NB4 (cell line): Measurements from ENCODE around the gene DCTN2.

ENCODE experiments used
- DNase-seq: peaks from one replicate; pipeline ENCODE4 v3.0.0; 2010; ENCODE audit warnings: low read depth
- H3K4me3 ChIP-seq: one replicate; pipeline ENCODE4 v1.5.1; 2011; ENCODE audit warnings: mild to moderate bottlenecking, low read depth, low read length, moderate library complexity
- MAX ChIP-seq: IDR thresholded peaks from 2 replicates; pipeline ENCODE4 v1.6.1; 2011; ENCODE audit warnings: low read depth, low read length
- MYC ChIP-seq: IDR thresholded peaks from 2 replicates; pipeline ENCODE4 v1.6.1; 2011; ENCODE audit warnings: low read depth, low read length
- POLR2A ChIP-seq: IDR thresholded peaks from 2 replicates; pipeline ENCODE4 v1.6.1; 2011; ENCODE audit warnings: mild to moderate bottlenecking; ENCODE audit not compliant: insufficient read length; ENCODE audit errors: extremely low read depth
- TF ChIP-seq, protein P1 (sequence below): IDR thresholded peaks from one replicate; pipeline ENCODE4 v1.5.1; 2012; ENCODE audit warnings: low read depth, low read length

The DCTN2 gene

DNA sequence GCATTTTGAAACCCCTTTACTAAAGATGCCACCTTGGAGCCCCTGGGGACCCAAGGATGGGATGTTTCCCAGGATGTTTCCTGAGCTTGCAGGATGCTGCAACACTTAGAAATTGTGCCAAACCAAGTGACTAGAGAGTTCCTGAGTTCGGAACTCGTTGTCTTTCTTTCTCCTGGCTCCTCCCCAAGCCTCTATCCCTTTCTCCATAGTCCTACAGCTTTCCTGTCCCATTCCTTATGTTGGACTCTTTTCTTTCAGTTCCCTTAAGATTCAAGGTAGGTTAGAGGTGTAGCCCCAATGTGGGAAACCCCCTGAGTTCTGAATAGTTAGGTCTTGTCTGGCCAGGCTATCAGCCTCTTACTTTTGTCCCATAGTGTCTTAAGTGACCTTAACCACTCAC, 1.5 kb upstream of the DCTN2 start:
- no peak overlapping the region for H3K4me3 ChIP-seq
- TF ChIP-seq MYC (no peak), MAX (no peak), POLR2A (no peak)
- TF ChIP-seq, protein P1, sequence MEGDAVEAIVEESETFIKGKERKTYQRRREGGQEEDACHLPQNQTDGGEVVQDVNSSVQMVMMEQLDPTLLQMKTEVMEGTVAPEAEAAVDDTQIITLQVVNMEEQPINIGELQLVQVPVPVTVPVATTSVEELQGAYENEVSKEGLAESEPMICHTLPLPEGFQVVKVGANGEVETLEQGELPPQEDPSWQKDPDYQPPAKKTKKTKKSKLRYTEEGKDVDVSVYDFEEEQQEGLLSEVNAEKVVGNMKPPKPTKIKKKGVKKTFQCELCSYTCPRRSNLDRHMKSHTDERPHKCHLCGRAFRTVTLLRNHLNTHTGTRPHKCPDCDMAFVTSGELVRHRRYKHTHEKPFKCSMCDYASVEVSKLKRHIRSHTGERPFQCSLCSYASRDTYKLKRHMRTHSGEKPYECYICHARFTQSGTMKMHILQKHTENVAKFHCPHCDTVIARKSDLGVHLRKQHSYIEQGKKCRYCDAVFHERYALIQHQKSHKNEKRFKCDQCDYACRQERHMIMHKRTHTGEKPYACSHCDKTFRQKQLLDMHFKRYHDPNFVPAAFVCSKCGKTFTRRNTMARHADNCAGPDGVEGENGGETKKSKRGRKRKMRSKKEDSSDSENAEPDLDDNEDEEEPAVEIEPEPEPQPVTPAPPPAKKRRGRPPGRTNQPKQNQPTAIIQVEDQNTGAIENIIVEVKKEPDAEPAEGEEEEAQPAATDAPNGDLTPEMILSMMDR: no peak
- no peak for DNase-seq

DNA sequence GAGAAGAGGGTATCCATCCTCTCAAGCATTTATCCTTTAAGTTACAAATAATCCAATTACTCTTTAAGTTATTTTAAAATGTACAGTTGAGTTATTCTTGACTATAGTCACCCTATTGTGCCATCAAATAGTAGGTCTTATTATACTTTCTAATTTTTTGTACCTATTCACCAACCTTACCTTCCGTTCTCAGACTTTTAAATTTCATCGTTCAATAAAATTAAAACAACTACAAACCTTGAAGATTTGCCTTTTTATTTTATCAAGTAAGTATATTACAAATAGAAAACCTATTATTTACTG, 972 bp upstream of the DCTN2 start:
- no peak overlapping the region for H3K4me3 ChIP-seq
- DNase-seq: no peak
- TF ChIP-seq MAX: no peak
- TF ChIP-seq POLR2A: no peak
- TF ChIP-seq MYC: no peak
- TF ChIP-seq, protein P1: no peak

- H3K4me3 ChIP-seq: peak overlapping the region; percentile 83
- TF ChIP-seq, protein P1: no peak
- TF ChIP-seq POLR2A (no peak), MYC (no peak), MAX (no peak)
- no peak for DNase-seq
These were observed 458 bp upstream of the DCTN2 start for GRCh38 chr12:57547288-57548012.

DNA sequence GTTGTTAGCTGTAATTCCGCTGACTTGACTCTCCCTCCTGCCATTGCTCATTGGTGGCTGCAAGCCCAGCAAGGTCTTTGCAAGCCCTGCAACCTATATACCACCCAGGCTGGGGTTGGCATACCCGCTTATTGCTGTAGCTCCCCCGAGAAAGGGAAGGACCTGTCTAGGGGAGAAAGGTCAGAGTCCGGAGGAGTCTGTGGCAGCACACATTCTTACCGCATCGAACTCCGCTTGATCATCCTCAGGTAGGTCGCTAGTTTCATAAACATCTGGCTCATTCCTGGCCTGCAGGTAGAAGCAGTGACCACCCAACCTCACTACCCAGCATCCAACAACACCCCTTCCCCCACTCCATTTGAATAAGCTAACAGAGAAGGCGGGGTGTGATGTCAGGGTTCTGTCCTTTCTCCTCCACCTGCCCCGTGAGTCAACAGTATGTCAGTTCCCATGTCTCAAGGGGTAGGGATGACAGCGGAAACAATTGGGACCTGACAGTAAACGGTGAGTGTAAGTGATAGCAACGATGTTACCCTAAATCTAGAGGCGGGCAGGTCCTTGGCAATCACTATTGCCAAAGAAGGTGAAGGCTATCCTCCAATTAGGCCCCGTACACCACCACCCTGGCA, 1.1 kb downstream of the DCTN2 start:
- no peak for DNase-seq

DNA sequence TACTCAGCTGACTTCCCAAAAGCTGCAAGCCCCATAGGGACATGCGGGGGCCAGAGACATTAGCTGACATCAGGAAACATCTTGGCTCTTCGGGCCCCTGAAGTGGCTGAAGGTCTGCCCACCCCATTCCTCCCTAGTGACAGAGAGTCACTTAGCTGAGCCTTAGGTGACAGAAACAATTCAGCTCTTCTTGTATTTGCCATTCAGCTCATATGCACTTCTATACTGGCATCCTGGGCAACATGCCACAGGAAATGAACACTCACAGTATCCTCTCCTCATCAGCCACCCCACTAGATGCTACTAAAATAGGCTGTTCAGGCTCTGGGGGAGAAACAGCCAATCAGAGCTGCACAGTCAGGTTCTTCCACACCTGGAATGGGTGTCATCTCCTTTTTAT, 3.4 kb downstream of the DCTN2 start:
- no peak overlapping the region for H3K4me3 ChIP-seq
- no peak for TF ChIP-seq MAX
- no peak for TF ChIP-seq MYC
- TF ChIP-seq, protein P1: no peak
- no peak for TF ChIP-seq POLR2A
- DNase-seq: no peak

More for the DNA sequence above, 1.1 kb downstream of the DCTN2 start:
- H3K4me3 ChIP-seq: peak overlapping the region; percentile 83
- TF ChIP-seq, protein P1: no peak
- TF ChIP-seq MAX: no peak
- no peak for TF ChIP-seq MYC
- no peak for TF ChIP-seq POLR2A

DNA sequence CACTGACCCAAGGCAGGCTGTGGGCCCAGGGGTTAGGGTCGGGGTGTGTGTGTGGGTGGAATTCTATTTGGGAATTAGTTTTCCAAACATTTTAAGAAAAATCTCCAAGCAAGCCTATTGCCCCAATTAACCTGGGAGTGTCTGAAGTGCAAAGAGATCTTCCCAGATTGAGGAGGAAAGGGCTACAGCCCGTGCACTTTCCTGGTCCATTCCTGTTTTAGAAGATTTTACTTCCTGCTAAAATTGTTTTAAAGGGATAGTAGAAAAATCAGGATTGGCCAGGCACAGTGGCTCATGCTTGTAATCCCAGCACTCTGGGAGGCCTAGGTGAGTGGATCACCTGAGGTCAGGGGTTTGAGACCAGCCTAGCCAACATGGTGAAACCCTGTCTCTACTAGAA, 5.3 kb downstream of the DCTN2 start:
- no peak overlapping the region for H3K4me3 ChIP-seq
- DNase-seq: no peak
- TF ChIP-seq MAX (no peak), POLR2A (no peak), MYC (no peak)
- TF ChIP-seq, protein P1: no peak
